GM21423 (cell line): ENCODE data around the gene ELMO2.

Experiments
- ATAC-seq: cut with Tn5 transposase; IDR thresholded peaks from one replicate; pipeline ENCODE4 v1.9.1; 2021; ENCODE audit warnings: mild to moderate bottlenecking, moderate library complexity; ENCODE audit not compliant: unreplicated experiment

The ELMO2 gene

GRCh38 chr20:46406200-46406985 is at the start of gene ELMO2:
TSS of gene ELMO2 (minus strand) at chr20:46406615. CDS start at chr20:46394482, 12,133 bp downstream.
- peak; percentile 79 for ATAC-seq

GRCh38 chr20:46455729-46456128 is 49.3 kb upstream of the ELMO2 start:
- ATAC-seq = no peak

DNA sequence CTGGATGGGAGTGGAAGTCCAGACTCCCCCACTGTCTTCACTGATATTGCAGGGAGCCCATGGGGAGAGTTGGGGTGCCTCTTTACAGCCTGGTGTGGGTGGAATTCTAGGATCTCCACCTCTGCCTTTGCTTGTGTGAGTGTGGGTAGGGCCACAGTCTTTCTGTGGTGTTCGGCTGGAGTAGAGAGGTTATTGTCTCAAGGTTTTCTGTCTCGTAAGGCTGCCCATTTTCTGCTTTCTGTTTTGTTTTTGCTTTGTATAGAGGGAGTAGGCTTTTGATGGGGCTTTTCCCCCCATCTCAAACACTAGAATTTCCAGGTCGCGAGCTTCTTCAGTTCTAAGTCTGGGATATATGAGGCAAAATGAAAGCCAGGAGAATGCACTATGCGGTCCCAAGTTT is 40.4 kb upstream of the ELMO2 start:
- ATAC-seq = no peak

GRCh38 chr20:46439837-46440236 is 33.4 kb upstream of the ELMO2 start:
- ATAC-seq = no peak

DNA sequence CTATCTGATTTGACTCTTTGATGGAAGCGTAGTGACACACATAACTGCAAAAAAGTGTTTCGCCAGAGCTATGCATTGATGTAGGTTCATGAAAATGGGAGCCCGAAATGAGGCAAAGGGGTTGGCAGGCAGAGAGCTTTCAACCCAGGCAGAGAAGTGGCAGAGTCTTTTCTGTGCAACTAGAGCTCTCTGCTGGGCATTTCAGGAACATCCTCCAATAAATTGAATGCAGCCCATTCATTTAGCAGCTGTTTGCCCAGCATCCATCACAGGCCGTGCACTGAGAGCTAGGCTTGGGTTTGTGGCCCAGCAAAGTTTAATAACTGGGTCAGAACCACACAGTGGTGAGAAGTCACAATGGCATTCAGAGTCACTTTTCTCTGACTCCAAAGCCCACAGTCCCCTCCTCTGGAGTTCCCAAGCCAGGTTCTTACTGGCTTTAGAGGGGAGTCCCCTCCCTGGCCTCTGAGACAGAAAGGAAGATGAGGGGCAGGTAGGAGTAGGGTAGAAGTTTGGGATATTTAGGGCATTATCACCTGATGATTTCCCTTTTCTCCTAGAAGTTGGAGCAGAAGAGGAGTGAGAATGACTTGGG is 31.8 kb upstream of the ELMO2 start:
- no peak for ATAC-seq

DNA sequence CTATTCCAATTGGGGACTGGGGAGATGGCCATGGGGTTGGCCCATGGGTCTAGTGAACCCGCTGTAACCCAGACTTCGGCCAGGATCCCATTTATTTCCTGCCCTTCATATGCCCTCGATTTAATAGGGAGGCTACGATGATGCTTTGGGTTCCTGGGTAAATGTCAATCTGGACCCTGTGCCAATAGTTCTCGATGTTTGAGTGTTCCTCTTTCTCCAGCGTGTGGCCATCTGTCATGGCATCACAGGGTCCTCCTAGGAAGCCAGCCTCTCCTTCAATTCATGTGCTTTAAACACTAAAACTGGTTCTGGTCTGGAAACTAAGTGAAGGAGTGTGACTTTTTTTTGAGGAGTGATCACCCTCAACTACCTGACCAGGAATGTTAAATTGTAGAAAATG is 28.7 kb upstream of the ELMO2 start:
- ATAC-seq = no peak

DNA sequence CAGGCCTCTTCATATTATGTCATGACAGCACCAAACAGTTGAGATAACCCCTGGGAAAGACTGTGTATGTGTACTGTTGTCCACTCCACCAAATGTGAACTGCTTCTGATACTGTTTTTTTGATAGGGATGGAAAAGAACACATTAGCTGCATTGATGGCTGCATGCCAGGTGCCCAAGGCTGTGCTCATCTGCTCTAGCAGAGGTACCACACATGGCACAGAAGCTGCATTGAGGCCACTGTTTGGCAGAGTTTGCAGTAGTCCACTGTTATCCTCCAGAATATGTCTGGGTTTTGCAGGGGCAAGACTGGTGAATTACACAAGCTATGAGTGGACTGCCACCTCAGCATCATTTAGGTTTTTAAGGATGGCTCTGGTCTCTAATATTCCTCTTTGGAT is 28.2 kb upstream of the ELMO2 start:
- ATAC-seq = no peak

- ATAC-seq = no peak
These were observed 26.6 kb upstream of the ELMO2 start for GRCh38 chr20:46433051-46433450.

DNA sequence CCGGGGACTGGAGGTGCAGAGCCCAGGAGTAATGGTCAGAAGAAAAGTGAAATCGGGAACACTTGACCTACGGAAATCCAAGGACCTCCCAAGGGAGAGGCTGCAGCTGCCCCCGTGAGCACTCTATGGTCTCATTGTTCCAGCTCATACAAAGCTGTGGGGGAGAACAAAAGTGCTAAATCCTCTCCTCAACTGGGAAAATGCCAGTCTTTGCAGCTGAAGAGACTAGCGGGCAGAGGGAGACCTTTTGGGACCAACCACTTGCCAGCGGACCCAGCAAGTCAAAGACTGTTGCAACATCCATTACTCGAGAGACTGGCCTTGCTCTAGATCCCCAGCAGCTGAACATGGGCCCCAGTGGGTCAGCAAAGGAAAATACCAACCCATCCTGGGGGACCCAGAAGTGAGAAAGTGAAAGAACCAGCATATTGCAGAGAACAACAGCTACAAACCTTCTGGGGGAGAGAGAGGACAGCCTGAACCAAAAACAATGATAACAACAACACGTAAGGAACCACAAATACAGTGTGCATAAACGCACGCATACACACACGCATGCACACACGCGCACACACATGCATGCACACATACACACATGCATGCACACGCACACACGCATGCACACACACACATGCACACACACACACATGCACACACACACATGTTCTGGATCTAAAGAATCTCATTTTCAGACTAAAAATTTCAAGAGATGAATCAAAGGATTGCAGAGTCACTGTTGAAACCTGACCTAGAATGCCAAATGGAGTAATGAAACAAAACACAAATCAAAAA is 24.7 kb upstream of the ELMO2 start:
- ATAC-seq = no peak

DNA sequence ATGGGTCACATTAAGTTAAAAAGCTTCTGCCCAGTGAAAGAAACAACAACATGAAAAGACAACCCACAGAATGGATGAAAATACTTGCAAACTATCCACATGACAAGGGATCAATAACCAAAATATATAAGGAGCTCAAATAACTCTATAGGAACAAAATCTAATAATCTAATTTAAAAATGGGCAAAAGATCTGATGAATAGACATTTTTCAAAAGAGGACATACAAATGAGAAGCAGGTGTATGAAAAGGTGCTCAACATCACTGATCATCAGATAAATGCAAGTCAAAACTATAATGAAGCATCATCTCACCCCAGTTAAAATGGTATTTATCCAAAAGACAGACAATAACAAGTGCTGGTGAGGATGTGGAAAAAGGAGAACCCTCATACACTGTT is 21.0 kb upstream of the ELMO2 start:
- no peak for ATAC-seq

DNA sequence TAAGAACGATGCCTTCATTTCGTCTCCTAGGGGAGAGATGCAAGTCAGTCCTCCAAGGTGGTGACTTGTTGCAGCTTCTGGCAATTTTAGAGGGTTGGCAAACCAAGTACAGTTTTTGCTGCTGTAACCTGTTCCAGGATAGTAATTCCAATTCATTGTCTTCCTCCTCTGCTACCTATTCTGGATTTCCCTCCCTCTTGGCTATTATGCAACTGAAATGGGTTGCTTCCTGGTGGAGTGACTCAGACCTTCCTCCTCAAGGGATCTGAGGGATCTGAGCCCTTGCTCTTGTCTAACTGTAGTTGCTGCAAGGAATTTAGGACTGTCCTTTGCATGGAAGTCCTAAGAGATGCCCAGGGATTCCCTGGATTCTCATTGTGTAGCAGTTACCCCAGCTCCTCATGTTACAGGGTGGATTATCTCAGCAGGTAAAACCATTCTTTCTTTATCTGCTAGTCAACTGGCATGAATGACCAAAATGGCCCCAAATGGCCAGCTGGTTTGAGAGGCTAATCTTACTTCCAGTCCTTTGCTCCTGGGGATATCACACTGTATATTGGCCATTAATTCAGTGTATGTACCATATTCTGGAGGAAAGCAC is 17.6 kb upstream of the ELMO2 start:
- no peak for ATAC-seq

DNA sequence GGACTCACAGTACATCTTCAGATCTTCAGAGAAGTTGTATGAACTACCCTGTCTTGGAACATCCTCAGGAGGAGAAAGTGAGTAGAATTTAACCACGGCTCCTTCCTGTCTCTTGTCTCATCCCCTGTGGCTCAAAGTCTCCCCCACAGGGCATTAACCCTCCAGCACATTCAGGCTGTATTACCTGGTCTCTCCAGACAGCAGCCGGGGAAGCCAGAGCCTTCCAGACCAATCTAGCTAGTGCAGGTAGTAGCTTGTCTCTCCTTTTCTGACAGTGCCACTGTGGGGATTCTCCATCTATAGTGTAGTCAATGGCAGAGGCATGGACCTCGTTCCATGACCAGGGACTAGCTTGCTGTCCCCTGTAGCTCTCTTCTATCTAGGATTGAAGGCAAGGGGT is 16.9 kb upstream of the ELMO2 start:
- ATAC-seq = no peak

DNA sequence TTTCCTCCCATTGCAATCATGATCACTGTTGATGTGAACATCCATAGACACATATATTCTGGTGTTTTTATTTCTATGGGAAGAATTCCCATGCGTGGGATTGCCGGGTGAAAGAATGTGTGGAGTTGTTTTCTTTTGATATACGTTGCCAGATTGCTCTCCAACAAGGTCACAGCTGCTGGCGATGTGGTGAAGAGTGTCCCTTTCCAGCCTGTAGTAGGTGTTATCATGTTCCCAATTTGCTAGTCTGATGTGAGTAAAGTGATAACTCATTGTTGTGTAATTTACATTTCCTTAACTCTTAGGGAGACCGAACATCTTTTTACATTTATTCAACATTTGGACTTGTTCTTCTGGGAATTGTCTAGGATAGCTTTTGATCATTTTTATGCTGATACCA is 14.5 kb upstream of the ELMO2 start:
- ATAC-seq = no peak

GRCh38 chr20:46419882-46420281 is 13.5 kb upstream of the ELMO2 start:
- no peak for ATAC-seq

- ATAC-seq = no peak
These were observed 10.4 kb upstream of the ELMO2 start for GRCh38 chr20:46416839-46417238.

DNA sequence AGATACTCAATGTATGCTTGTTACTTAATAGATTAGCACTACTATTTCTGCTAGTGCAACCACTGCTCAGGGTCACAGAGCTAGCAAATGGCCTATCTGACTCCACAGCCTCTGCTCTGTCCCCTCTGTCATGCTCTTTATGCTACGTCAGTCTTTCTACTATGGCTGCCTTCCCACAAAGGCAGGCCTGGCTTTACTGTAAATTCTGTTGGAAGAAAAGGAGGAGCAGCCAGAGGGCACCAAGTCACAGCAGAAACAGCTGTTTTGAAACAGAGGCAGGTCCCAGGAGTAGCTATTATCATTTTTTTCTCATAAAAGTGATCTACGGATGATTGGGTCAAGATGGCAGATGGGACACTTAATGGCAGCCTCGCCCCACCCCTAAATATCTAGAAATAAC is 10.0 kb upstream of the ELMO2 start:
- no peak for ATAC-seq

GRCh38 chr20:46415773-46416172 is 9.4 kb upstream of the ELMO2 start:
- no peak for ATAC-seq

DNA sequence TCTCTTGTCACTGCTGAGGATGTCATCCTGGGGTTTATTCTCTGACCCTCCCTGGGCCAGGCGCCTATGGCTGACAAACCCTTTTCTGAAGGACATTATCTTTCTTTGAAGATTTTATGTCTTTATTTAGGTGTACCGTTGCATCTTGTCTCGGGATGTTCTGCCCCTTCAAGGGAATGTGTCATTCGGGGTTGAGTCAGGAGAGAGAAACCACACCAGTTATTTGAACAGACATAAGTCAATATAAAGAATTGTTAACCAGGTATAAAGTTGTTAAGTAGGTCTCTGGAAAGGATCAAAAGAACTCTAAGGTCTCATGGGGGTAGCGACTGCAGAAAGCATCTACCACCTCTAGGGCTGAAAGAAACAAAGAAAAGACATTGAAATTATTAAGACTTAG is 8.2 kb upstream of the ELMO2 start:
- no peak for ATAC-seq

GRCh38 chr20:46411637-46412036 is 5.2 kb upstream of the ELMO2 start:
- ATAC-seq = no peak

- ATAC-seq = no peak
These were observed 1.9 kb upstream of the ELMO2 start for GRCh38 chr20:46408281-46408731.

- ATAC-seq = no peak
These were observed 1.2 kb upstream of the ELMO2 start for GRCh38 chr20:46407671-46407996.
